Dermis blood vessel endothelial cell (primary cell): Measurements from ENCODE around the gene SLAIN1. TPM values are rescaled to one million over a fixed set of nuclear protein-coding genes. Genes with fewer than 3 reads are reported as not detected.
"Not testable (repeated sequence)": the region's sequence is repeated elsewhere in the genome, so short reads cannot be mapped to it uniquely, and the experiment has no call there.

Experiments used
- DNase-seq: peaks from one replicate; pipeline ENCODE4 v3.0.0; 2010
- total RNA-seq: library from RNA; depleted of rRNA; stranded (reverse); fragments of >200 nt; gene quantifications from 2 replicates; pipeline ENCODE4 v1.2.3, GENCODE V29; 2014

Gene SLAIN1
- 10.6 and 11.1 TPM in 2 replicates for total RNA-seq

- peak; percentile 60 for DNase-seq
These were observed at the start of gene SLAIN1 for GRCh38 chr13:77697217-77698103. Gene SLAIN1 (plus strand): TSS chr13:77697687. CDS start chr13:77697914, 227 bp downstream.

DNA sequence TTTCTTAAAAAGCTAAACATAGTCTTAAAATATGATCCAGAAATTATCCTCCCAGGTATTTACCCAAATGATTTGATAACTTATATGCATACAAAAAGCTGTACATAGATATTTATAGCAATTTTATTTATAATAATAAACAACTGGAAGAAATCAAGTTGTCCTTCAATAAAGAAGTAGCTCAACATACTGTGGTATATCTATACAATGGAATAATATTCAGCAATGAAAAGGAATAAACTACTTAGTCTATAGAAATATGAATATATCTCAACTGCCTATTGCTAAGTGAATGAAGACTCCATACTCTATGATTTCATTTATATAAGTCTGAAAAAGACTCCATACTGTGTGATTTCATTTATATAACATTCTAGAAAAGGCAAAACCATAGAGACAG, 47.1 kb upstream of the SLAIN1 start:
- DNase-seq: no peak

- DNase-seq: no peak
These were observed 44.2 kb upstream of the SLAIN1 start for GRCh38 chr13:77653301-77653700.

- DNase-seq: not testable (repeated sequence)
These were observed 37.5 kb upstream of the SLAIN1 start for GRCh38 chr13:77660016-77660415.

DNA sequence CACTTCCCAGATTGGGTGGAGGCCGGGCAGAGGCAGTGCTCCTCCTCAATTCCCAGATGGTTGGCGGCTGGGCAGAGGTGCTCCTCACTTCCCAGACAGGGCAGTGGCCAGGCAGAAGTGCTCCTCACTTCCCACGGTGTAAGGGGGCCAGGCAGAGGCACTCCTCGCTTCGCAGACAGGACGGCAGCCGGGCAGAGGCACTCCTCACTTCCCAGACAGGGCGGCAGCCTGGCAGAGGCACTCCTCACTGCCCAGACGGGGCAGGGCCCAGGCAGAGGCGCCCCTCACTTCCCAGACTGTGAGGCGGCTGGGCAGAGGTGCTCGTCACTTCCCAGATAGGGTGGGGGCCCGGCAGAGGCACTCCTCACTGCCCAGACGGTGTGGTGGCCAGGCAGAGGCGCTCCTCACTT, 36.6 kb upstream of the SLAIN1 start:
- no peak for DNase-seq

DNA sequence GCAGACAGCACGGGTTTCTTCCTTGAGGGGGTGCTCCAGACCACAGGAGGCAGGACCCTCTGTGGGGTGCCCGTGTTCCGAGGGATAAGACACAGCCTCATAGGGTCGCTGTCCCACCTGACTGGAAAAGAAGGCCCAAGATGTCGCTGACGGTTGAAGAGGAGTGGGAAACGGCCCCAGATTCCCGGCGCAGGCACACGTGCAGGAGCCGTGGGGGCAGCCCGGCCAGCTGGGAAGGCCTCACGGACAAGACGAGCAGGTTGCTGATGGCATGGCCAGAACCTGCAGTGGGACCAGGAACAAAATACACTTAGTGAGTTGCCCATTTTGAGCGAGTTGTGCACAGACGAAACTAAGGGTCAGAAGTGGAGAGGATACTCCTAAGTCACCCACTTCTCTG, 35.2 kb upstream of the SLAIN1 start:
- not testable (repeated sequence) for DNase-seq

DNA sequence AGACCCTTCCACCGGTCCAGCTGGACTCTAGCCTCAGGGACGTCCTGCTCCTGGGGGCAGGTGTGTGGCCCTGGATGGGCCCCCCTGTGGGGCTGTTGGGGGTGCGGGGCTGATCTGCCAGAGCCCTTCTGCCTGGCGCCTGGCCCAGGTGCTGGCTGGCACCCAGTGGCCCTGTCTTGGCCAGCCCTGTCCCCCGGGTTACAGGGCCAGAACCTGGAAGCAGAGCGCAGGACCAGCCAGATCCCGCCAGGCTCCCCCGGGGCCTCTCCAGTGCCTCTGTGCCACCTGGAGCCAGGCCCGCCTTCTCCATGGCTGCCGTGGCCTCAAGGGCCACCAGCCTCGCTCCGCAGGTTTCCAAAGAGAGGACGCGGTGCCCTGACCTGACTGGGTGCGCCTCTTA, 34.7 kb upstream of the SLAIN1 start:
- not testable (repeated sequence) for DNase-seq

- DNase-seq: no peak
These were observed 22.6 kb upstream of the SLAIN1 start for GRCh38 chr13:77674852-77675251.

DNA sequence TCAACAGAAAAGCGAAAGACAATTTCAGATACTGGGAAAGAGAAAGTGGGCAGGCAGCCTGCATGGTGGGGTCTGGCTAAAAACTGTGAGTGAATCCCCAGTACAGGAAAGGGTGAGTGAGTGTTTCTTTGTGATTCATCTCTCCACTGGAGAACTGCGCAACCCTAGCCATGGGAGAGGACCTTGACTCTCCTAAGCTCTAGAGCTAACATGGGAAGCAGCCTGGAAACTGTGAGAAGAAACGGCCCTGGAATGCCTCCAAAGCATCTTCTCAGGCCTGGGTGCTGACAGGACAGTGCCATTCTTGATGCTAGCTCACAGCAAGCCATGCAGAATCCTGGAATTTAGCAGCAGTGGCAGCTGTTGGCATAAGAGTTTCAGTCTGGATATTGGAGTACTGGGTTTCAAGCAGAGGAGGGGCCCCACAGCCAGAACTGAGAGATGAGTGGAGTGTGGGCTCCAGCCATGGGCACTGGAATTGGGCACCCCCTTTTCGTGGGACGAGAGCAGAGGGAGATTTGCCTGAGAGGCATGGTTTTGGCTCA, 18.7 kb upstream of the SLAIN1 start:
- no peak for DNase-seq

GRCh38 chr13:77687799-77688198, 9.7 kb upstream of the SLAIN1 start:
- no peak for DNase-seq

DNA sequence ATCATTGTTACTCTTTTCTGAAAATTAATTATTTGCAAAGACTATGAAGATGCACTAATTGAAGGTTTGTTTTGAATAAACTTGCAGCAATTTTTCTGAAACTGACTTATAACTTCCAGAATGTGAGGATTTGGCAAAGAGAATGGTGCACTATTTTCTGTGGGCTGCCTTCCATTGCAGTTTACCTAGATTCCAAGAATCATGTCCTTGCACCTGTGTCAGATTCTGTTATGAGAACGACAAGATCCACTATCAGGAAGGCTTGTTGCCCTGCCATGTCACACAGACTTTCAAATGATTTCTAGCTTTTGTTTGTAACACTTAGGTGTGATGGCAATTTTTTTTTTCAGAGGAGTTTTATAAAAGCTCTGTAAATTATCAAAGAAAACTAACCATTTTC, 5.6 kb upstream of the SLAIN1 start:
- no peak for DNase-seq

GRCh38 chr13:77692746-77693448, 4.6 kb upstream of the SLAIN1 start:
- DNase-seq: no peak

- DNase-seq: no peak
These were observed 4.0 kb upstream of the SLAIN1 start for GRCh38 chr13:77693449-77693940.

- DNase-seq: no peak
These were observed 1.2 kb upstream of the SLAIN1 start for GRCh38 chr13:77696006-77696878.

DNA sequence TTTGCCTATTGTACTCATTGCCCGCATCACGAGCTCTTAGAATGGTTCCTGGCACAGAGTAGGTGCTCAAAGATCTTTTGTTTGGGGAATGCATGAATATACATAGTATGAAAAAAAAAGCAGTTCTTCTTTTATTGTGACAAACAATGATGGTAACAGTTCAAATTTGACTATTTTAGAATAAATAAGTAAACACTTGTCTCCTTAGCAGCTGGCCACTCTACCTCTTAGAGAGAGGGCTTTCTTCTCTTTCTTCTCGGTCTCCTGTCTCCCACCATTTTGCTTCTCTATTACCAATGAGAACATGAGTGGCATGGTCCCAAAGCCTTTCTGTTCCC, 639 bp upstream of the SLAIN1 start:
- DNase-seq: no peak

- no peak for DNase-seq
These were observed 943 bp downstream of the SLAIN1 start for GRCh38 chr13:77698201-77699058.

- DNase-seq: no peak
These were observed 1.7 kb downstream of the SLAIN1 start for GRCh38 chr13:77699059-77699680.

DNA sequence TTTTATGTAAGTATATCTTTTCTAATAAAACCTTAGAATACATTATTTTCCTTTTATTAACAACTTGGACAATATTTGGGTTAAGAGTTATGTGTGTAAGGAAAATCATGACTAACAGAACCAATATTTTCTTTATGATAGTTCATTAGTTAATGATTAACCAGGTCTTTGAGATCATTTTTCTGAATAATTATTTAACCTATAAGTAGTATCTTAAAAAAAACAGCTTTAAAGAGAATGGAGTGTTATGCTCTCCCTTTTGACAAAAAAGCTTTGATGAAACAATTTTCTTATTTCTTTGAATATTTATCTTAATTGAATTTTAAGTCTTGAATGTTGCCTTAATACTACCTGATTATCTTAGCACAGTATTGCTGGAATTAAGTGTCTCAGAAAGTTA, 3.8 kb downstream of the SLAIN1 start:
- DNase-seq: no peak

- no peak for DNase-seq
These were observed 4.9 kb downstream of the SLAIN1 start for GRCh38 chr13:77702366-77702765.

DNA sequence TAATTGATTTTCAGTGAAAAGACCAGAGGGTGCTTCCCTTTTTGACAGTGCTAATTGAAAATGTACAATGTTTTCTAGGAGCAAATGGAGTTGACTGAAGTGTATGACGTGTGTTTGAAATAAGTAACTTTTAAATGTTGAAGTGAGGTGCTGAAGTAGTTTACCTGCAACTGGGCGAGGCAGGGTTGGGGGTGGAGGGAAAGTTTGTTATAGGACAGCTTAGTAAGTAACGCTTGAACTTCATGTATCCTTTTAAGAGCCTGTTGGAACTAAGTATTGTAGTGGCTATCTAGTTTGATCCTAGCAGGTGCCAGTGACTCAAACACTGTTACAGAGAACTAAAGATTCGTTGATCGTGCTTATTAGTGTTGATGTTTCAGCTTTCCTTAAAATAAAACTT, 5.9 kb downstream of the SLAIN1 start:
- no peak for DNase-seq

GRCh38 chr13:77714119-77714755, 16.8 kb downstream of the SLAIN1 start:
- DNase-seq: no peak
